WI38 (cell line): ENCODE measurements around the gene AK2.
A peak's percentile ranks its signal among the peaks of the same experiment; 100 is the strongest.

Experiments
- H3K4me3 ChIP-seq: 2 replicates; pipeline ENCODE4 v1.5.1; 2011; ENCODE audit warnings: low read depth, mild to moderate bottlenecking, control low read depth, low read length
- TF ChIP-seq, protein P1 (sequence below): IDR thresholded peaks from 2 replicates; pipeline ENCODE4 v1.5.1; 2012; ENCODE audit warnings: low read depth, mild to moderate bottlenecking, control low read depth, low read length

Gene AK2

DNA sequence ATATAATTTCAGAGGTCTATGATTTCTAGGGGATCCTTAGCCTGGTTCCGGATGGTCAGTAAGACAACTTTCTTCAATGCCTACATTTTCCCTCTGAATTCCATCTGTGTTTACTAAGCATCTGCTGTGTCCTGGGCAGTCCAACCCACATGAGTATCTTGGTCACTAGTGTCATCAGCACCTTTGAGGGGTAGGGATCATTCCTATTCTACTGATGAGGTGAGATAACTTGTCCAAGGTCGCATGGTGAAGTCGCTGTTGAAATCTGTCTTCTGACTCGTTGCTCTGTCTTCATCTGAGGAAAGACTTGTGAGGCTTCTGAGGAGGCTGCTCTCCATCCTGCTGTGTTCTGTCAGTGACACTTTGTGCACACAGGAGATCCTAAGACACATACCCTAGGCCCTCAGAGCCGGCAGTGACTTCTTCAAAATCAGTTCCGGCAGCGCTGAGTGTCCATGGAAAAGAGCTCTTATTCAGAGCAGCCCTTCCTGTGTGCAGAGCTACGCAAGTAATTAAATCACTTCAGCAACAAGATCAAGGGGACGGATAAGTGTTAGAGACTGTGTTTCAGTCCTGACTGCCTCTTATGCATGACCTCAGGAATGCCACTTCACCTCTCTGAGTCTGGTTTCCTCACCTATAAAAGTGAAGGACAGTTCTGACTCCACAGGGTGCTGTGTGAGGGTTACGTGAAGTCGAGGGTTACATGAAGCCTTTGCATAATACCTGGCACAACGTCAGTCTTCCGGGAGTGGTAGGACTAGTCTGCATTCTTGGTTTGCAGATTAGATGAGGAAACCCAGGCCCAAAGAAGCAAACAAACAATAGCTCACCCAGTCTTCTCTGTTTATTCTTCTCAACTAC, 28.4 kb downstream of the AK2 start:
- TF ChIP-seq, protein P1, sequence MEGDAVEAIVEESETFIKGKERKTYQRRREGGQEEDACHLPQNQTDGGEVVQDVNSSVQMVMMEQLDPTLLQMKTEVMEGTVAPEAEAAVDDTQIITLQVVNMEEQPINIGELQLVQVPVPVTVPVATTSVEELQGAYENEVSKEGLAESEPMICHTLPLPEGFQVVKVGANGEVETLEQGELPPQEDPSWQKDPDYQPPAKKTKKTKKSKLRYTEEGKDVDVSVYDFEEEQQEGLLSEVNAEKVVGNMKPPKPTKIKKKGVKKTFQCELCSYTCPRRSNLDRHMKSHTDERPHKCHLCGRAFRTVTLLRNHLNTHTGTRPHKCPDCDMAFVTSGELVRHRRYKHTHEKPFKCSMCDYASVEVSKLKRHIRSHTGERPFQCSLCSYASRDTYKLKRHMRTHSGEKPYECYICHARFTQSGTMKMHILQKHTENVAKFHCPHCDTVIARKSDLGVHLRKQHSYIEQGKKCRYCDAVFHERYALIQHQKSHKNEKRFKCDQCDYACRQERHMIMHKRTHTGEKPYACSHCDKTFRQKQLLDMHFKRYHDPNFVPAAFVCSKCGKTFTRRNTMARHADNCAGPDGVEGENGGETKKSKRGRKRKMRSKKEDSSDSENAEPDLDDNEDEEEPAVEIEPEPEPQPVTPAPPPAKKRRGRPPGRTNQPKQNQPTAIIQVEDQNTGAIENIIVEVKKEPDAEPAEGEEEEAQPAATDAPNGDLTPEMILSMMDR: no peak

DNA sequence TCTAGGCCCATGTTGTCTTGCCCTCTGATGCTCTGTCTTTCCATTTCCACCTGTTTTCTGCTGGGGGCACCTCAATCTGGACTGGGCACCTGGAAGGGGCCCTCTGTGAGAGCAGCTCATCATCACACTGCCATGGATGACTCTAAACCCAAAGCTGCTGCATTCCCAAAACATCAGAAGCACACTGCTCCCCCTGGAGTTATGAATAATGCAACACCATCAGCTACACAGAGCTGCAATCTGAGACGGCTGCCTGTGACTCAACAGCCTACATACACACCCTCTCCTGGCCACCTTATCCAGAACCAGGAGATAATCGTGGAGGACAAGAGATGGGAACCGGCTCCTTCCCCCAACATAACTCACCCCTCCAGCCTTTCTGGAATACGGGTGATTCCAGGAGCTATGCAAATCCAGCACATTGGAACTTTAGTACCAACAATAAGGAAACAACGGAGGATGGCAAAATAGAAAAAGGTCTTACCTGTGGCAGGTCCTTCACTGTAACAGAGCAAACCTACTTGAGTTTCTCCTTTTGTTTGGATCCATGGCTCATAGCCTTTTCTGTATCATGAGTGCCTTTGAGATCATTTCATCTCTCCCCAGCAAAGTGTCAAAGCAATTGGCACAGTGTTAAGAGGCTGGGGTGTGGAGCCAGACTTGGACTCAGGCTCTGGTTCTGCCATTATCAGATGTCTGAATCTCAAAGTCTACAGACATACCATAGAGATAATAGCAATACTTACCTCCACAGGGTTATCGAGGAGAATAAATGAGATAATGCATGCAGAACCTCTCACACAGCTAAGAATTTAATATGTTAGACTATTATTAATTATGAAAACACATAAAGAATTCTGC, 29.3 kb downstream of the AK2 start:
- no peak overlapping the region for H3K4me3 ChIP-seq
- TF ChIP-seq, protein P1: peak; percentile 68

More for the DNA sequence above, 28.4 kb downstream of the AK2 start:
- no peak overlapping the region for H3K4me3 ChIP-seq

DNA sequence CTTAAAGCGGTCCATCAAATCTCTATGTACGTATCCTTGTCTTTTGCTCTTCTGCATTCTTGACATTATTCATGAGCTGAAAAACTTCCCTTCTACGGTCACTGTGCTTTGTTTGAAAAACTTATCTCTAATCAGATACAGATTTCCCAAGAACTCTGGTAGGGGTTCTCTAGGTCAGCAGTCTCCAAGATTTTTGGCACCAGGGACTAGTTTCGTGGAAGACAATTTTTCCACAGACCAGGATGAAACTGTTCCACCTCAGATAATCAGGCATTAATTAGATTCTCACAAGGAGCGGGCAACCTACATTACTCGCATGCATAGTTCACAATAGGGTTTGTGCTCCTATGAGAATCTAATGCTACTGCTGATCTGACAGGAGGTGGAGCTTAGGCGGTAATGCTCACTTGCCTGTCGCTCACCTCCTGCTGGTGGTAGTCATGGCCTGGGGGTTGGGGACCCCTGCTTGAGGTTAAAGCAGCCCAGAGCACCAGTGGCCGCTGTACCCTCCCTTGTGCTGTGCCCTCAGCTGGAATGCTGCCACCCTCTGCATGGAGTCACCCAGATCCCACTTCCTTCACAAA, 30.8 kb downstream of the AK2 start:
- TF ChIP-seq, protein P1: no peak
- H3K4me3 ChIP-seq: no peak overlapping the region

DNA sequence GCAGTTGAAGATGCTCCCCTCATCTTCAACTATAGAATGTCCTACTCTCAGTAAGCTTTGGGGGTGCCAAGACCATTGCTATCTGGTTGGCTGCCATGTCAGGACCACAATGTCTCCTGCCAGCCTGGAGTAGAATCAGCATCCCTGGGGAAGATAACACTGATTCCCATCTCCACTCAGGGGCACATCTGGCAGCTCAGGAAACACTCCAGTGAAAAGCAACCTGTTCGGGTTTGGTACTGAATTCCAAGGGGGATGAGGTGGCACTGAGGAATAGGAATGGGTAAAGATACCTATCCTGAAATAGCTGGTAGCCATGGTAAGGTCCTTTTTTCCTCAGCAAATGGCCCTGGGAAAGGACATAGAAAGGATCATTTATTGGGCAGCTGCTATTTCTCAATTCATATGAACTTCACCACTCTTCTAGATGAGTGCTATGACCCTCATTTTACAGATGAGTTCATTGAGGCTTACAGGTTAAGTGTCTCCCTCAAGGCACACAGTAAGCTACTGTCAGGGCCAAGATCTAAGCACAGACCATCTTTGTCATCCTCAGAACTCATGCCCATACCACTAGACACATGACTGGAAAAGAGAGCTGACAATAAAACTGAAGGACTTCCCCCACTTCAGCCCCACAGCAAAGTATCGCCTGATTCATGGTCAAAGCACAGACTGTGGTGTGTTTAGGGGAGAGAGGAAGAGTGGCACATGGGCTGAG, 31.4 kb downstream of the AK2 start:
- TF ChIP-seq, protein P1: no peak

DNA sequence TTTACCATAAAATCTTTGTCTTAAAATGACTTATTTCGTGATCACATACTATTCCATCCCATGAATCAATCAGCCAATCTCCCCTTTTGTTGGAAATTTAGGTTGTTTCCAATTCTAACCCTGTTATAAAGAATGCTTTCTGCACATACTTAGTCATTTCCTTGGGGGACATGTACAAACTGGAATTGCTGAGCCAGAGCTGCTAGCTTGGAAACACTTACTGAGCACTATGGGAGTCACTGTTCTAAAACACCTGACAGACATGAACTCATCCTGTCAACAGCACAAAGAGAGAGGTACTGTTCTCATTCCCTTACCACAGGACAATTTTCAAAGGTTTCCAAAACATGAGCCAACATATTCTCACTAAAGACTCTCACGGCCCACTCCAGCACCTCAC, 32.1 kb downstream of the AK2 start:
- H3K4me3 ChIP-seq: no peak overlapping the region
- TF ChIP-seq, protein P1: no peak

More for the DNA sequence above, 31.4 kb downstream of the AK2 start:
- no peak overlapping the region for H3K4me3 ChIP-seq

DNA sequence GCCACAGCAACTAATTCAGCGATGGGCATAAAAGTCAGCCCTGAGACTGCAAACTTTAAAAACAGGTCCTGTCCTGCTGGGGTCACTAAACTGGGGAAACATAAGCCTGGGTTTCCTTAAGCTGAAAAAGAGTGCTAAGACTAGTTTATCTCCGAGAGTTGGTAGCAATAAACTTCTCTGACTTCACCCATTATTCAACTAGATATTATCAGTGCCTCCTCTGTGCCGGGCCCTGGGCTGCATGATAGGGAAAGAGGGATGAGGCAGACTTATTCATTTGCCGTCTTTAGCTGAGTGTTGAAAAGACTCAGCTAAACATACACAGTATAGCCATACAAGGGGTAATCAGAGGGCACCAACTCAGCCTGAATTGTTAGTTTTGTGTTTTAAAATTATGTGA, 33.0 kb downstream of the AK2 start:
- TF ChIP-seq, protein P1: no peak
- no peak overlapping the region for H3K4me3 ChIP-seq
